ENCODE measurements around the gene KIF5C. TPM values are rescaled to one million over a fixed set of nuclear protein-coding genes. Genes with fewer than 3 reads are reported as not detected.

The KIF5C gene
- total and polyA plus RNA-seq, 7 donors = 0.22 to 1.1 (median 0.59) TPM

- Histone ChIP-seq H3K36me3 (ENCODE audit: insufficient read depth in 1 of 2, low read depth in 1 of 2) (no peaks in the 10 kb centered on the region), H3K4me1 (no peaks in the 10 kb centered on the region), H3K27me3 (ENCODE audit: insufficient read depth in 3 of 3, low read length in 2 of 3) (no peaks in the 10 kb centered on the region), H3K27ac (no peak overlapping the region), H3K9me3 (no peaks in the 10 kb centered on the region), H3K4me3 (no peak overlapping the region)
- intact Hi-C loops (cut with DNase I) = no loop called here
- no peak for DNase-seq
- WGBS, 3 donors = 83 to 87% (median 85%) methylated on average over 2 of the region's 2 CpGs
- no peak for ATAC-seq
- no peak for TF ChIP-seq CTCF (IDR thresholded peaks at IDR 0.05)
Measured at GRCh38 chr2:149049142-149049541, 174.1 kb downstream of the KIF5C start.

- no peaks in the 10 kb centered on the region for H3K36me3 ChIP-seq (ENCODE audit: insufficient read depth in 1 of 2, low read depth in 1 of 2)
- DNase-seq = no peak
- no peaks in the 10 kb centered on the region for H3K27me3 ChIP-seq (ENCODE audit: insufficient read depth in 3 of 3, low read length in 2 of 3)
- no peak overlapping the region for H3K4me3 ChIP-seq
- TF ChIP-seq CTCF (IDR thresholded peaks at IDR 0.05) = no peak
- intact Hi-C loops (cut with DNase I) = no loop called here
- no peaks in the 10 kb centered on the region for H3K4me1 ChIP-seq
- H3K9me3 ChIP-seq = no peaks in the 10 kb centered on the region
- no peak for ATAC-seq
- no peak overlapping the region for H3K27ac ChIP-seq
- 39 to 57% (median 42%) methylated on average over 6 of the region's 6 CpGs for WGBS, 3 donors
Measured at GRCh38 chr2:149050188-149050587, 175.2 kb downstream of the KIF5C start.

GRCh38 chr2:149055751-149056150 lies 180.7 kb downstream of the KIF5C start:
- no peak for TF ChIP-seq CTCF (IDR thresholded peaks at IDR 0.05)
- Histone ChIP-seq H3K27ac (no peak overlapping the region), H3K9me3 (no peaks in the 10 kb centered on the region), H3K36me3 (ENCODE audit: insufficient read depth in 1 of 2, low read depth in 1 of 2) (no peaks in the 10 kb centered on the region), H3K4me3 (no peak overlapping the region), H3K4me1 (no peaks in the 10 kb centered on the region), H3K27me3 (ENCODE audit: insufficient read depth in 3 of 3, low read length in 2 of 3) (no peaks in the 10 kb centered on the region)
- intact Hi-C loops (cut with DNase I) = no loop called here
- WGBS, 3 donors = 53 to 89% (median 75%) methylated on average over 1 of the region's 1 CpG
- DNase-seq (no peak), ATAC-seq (no peak)

DNA sequence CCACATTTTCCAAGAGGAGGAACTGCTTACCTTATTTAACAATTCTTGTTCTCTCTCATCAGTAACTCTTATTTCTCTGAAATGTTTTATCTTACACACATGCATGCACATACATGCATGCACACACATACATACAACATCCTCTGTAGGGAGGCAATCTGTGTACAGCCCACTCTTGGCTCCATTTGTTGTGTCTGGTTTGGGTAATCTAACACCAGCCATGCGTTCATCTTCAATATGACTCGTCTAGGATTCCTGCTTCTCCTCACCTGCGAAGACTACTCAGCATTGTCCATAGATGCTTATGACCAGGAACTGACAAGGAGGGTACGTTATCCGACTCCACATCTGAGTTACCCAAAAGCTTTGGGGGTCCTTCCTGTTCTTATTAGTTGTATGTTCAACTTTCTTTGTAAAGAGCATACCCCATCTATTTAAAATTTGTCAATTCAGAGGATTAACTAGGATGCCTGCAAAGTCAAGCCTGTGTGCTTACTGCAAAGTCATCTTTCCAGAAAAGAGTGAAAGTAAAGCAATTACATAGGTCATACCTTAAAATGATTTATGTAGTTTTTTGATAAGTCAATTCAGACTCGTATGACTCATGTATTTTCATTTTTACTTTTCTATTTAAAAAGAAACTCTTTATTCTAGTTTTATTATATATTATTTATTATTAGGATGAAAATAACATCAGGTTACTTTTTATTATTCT lies 181.7 kb downstream of the KIF5C start:
- no peaks in the 10 kb centered on the region for H3K27me3 ChIP-seq (ENCODE audit: insufficient read depth in 3 of 3, low read length in 2 of 3)
- TF ChIP-seq CTCF (IDR thresholded peaks at IDR 0.05) = no peak
- H3K27ac ChIP-seq = no peak overlapping the region
- no peak for ATAC-seq
- intact Hi-C loops (cut with DNase I) = no loop called here
- H3K4me3 ChIP-seq = no peak overlapping the region
- 78 to 81% (median 79%) methylated on average over 6 of the region's 6 CpGs for WGBS, 3 donors
- H3K36me3 ChIP-seq (ENCODE audit: insufficient read depth in 1 of 2, low read depth in 1 of 2) = no peaks in the 10 kb centered on the region
- DNase-seq = no peak
- H3K9me3 ChIP-seq = no peaks in the 10 kb centered on the region
- H3K4me1 ChIP-seq = no peaks in the 10 kb centered on the region

GRCh38 chr2:149057401-149057800 lies 182.4 kb downstream of the KIF5C start:
- 59 to 62% (median 61%) methylated on average over 5 of the region's 5 CpGs for WGBS, 3 donors
- Histone ChIP-seq H3K36me3 (ENCODE audit: insufficient read depth in 1 of 2, low read depth in 1 of 2) (no peaks in the 10 kb centered on the region), H3K27me3 (ENCODE audit: insufficient read depth in 3 of 3, low read length in 2 of 3) (no peaks in the 10 kb centered on the region), H3K4me3 (no peak overlapping the region), H3K27ac (no peak overlapping the region), H3K4me1 (no peaks in the 10 kb centered on the region), H3K9me3 (no peaks in the 10 kb centered on the region)
- intact Hi-C loops (cut with DNase I) = no loop called here
- no peak for TF ChIP-seq CTCF (IDR thresholded peaks at IDR 0.05)
- ATAC-seq (no peak), DNase-seq (no peak)

All from psoas muscle (tissue), 8 donors.